Smooth muscle cell of trachea (primary cell): Measurements from ENCODE around the gene DAGLA. TPM values are rescaled to one million over a fixed set of nuclear protein-coding genes. Genes with fewer than 3 reads are reported as not detected.

ENCODE experiments used
- total RNA-seq: library from RNA; depleted of rRNA; stranded (reverse); fragments of >200 nt; gene quantifications from 2 replicates; pipeline ENCODE4 v1.2.1, GENCODE V29; 2014

Gene DAGLA
- 2.2 and 4.8 TPM in 2 replicates for total RNA-seq

GRCh38 chr11:61679893-61680621 lies at the start of gene DAGLA:
Gene DAGLA (plus strand): TSS chr11:61680391. CDS start chr11:61720156, 39,765 bp downstream.

GRCh38 chr11:61752117-61752924 lies 72.1 kb downstream of the DAGLA start, which contains the start of gene MYRF:
Gene MYRF (plus strand): TSS chr11:61752636. CDS start chr11:61752745, 109 bp downstream.

GRCh38 chr11:61792310-61793082 lies 112.3 kb downstream of the DAGLA start, which contains the start of the genes FEN1 and TMEM258:
Gene FEN1 (plus strand): TSS chr11:61792911. CDS start chr11:61795362, 2,451 bp downstream.
Gene TMEM258 (minus strand): TSS chr11:61792599. CDS start chr11:61792558, 41 bp downstream.

Other genes with a start within 250 kb of the DAGLA start
- gene LRRC10B, start 171.6 kb upstream of the DAGLA start, total RNA-seq: 0.17 TPM in 1 of 2 replicates, not detected in the other
- gene SYT7, start 99.3 kb upstream of the DAGLA start, total RNA-seq: 12.1 and 22.7 TPM in 2 replicates
- gene MYRF, start 72.2 kb downstream of the DAGLA start, total RNA-seq: 0.15 and 0.17 TPM in 2 replicates
- gene TMEM258, start 112.2 kb downstream of the DAGLA start, total RNA-seq: 42.3 and 63.2 TPM in 2 replicates
- gene FEN1, start 112.5 kb downstream of the DAGLA start, total RNA-seq: 4.1 and 25.2 TPM in 2 replicates
- 112 and 128 TPM in 2 replicates for gene FADS1, start 136.6 kb downstream of the DAGLA start, total RNA-seq
- 349 and 427 TPM in 2 replicates for gene FADS2, start 147.9 kb downstream of the DAGLA start, total RNA-seq
- gene FADS3, start 211.2 kb downstream of the DAGLA start, total RNA-seq: 41.2 and 173 TPM in 2 replicates
- 19.2 and 30.6 TPM in 2 replicates for gene RAB3IL1, start 237.2 kb downstream of the DAGLA start, total RNA-seq